Epithelial cell of proximal tubule (primary cell): ENCODE measurements around the gene BRINP2. TPM values are rescaled to one million over a fixed set of nuclear protein-coding genes. Genes with fewer than 3 reads are reported as not detected.

Experiments used
- DNase-seq: peaks from one replicate; pipeline ENCODE4 v3.0.0-alpha.2; 2011; ENCODE audit warnings: low read depth
- H3K4me3 ChIP-seq: 2 replicates; pipeline ENCODE4 v1.5.1; 2011; ENCODE audit warnings: low read depth, mild to moderate bottlenecking, low read length
- CTCF ChIP-seq: conservative IDR thresholded peaks from 2 replicates; pipeline ENCODE4 v1.5.1; 2012; ENCODE audit warnings: low read depth, mild to moderate bottlenecking, low read length
- total RNA-seq: library from RNA; depleted of rRNA; stranded (reverse); fragments of >200 nt; gene quantifications from 2 replicates; pipeline ENCODE4 v1.2.3, GENCODE V29; 2015

The BRINP2 gene
- total RNA-seq, 1 donor from 2014 or later = not detected

- no peak overlapping the region for H3K4me3 ChIP-seq
- DNase-seq = no peak
- TF ChIP-seq CTCF = no peak
These were observed 135.3 kb downstream of the BRINP2 start for GRCh38 chr1:177306019-177306415.

GRCh38 chr1:177306981-177307380 is 136.2 kb downstream of the BRINP2 start:
- no peak for TF ChIP-seq CTCF

GRCh38 chr1:177307771-177308170 is 137.0 kb downstream of the BRINP2 start:
- DNase-seq = no peak
- no peak for TF ChIP-seq CTCF

More at GRCh38 chr1:177306981-177307380, 136.2 kb downstream of the BRINP2 start:
- DNase-seq = no peak
- no peak overlapping the region for H3K4me3 ChIP-seq

DNA sequence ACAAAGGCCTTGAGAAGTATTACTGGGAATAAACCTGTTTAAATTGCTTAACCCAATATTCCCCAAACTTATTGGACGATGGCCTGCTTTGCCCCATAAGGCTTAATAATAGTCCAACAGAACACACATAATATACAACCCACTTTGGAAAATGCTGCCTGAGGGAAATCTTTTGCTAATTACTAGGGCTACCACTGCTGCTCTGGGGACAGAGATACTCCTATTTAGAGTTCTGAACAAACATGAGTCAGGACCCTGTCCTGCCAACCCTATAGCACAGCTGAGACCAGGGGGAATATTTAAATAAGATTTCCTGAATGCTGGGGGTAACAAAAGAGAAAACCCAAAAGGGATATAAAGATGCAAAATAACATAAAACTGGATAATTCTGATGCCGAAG is 139.1 kb downstream of the BRINP2 start:
- H3K4me3 ChIP-seq = no peak overlapping the region
- DNase-seq = no peak
- no peak for TF ChIP-seq CTCF

More at GRCh38 chr1:177307771-177308170, 137.0 kb downstream of the BRINP2 start:
- H3K4me3 ChIP-seq = no peak overlapping the region

DNA sequence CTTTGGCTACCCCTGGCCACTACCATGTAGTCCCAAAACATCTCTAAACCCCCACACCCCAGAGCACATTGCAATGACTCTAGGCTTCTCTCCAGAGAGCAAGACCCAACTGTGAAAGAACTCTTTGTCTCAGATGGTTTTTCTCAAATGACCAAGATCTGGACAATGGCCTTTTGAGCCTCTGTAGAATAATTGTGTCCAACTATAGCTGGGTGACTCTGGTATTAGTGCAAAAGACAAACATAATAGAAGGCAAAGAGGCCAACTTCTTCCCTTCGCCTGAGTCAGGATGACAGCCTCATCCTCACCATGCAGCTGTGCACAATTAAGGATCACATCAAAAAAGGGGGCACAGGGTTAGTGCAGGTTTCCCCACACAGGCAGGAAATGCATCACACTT is 139.6 kb downstream of the BRINP2 start:
- TF ChIP-seq CTCF = no peak
- no peak for DNase-seq
- no peak overlapping the region for H3K4me3 ChIP-seq

DNA sequence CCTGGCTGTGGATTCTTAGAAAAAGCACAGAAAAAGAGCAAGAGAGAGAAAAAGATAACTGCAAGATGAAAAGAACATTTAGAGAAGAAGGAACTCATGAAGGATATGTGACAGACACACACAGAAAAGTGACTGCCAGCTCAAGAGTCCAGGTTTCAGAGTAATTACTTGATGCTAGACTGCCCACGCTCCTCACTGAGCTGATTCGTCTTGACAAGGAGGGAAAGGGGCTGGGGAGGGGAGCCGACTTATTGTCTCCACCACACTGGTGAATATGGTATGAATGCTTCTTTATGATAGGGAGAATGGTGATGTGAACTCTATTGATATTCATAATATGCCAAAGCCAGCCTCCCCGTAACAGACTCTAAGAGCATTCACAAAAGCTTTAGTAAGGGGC is 140.4 kb downstream of the BRINP2 start:
- no peak for DNase-seq
- TF ChIP-seq CTCF = no peak
- no peak overlapping the region for H3K4me3 ChIP-seq

- no peak for DNase-seq
- TF ChIP-seq CTCF = no peak
- no peak overlapping the region for H3K4me3 ChIP-seq
These were observed 140.8 kb downstream of the BRINP2 start for GRCh38 chr1:177311586-177311985.
